Stimulated activated CD8-positive, alpha-beta memory T cell treated with anti-CD3 and anti-CD28 coated beads, Interleukin-12 subunit alpha, Interleukin-12 subunit beta, amount 100 ng/mL, for 24 hours (primary cell): ENCODE results near the gene SNX25.
"Not testable (repeated sequence)": the region's sequence is repeated elsewhere in the genome, so short reads cannot be mapped to it uniquely, and the experiment has no call there.

Experiments used
- DNase-seq: peaks from one replicate; pipeline ENCODE4 v3.0.0-alpha.2; 2020; ENCODE audit errors: extremely low read depth

The SNX25 gene

GRCh38 chr4:185343726-185344581 is 134.6 kb downstream of the SNX25 start:
- DNase-seq: no peak

GRCh38 chr4:185344743-185345538 is 135.5 kb downstream of the SNX25 start:
- DNase-seq: no peak

- no peak for DNase-seq
Measured at GRCh38 chr4:185346975-185347601, 137.7 kb downstream of the SNX25 start.

- no peak for DNase-seq
Measured at GRCh38 chr4:185351691-185352090, 142.3 kb downstream of the SNX25 start.

- no peak for DNase-seq
Measured at GRCh38 chr4:185352202-185352601, 142.8 kb downstream of the SNX25 start.

- no peak for DNase-seq
Measured at GRCh38 chr4:185352741-185353140, 143.3 kb downstream of the SNX25 start.

- DNase-seq: no peak
Measured at GRCh38 chr4:185357211-185357610, 147.8 kb downstream of the SNX25 start.

GRCh38 chr4:185357733-185358440 is 148.5 kb downstream of the SNX25 start:
- DNase-seq: no peak

- no peak for DNase-seq
Measured at GRCh38 chr4:185358514-185358913, 149.1 kb downstream of the SNX25 start.

GRCh38 chr4:185358959-185359358 is 149.6 kb downstream of the SNX25 start:
- no peak for DNase-seq

GRCh38 chr4:185359767-185360446 is 150.5 kb downstream of the SNX25 start:
- DNase-seq: no peak

GRCh38 chr4:185361872-185362271 is 152.5 kb downstream of the SNX25 start:
- no peak for DNase-seq

- DNase-seq: not testable (repeated sequence)
Measured at GRCh38 chr4:185362570-185362969, 153.2 kb downstream of the SNX25 start.

- no peak for DNase-seq
Measured at GRCh38 chr4:185363251-185363650, 153.9 kb downstream of the SNX25 start.

GRCh38 chr4:185364886-185365285 is 155.5 kb downstream of the SNX25 start:
- no peak for DNase-seq

GRCh38 chr4:185369731-185370130 is 160.3 kb downstream of the SNX25 start:
- no peak for DNase-seq

- no peak for DNase-seq
Measured at GRCh38 chr4:185370268-185370949, 161.0 kb downstream of the SNX25 start.

GRCh38 chr4:185371702-185372101 is 162.3 kb downstream of the SNX25 start:
- DNase-seq: no peak

- no peak for DNase-seq
Measured at GRCh38 chr4:185374027-185374426, 164.6 kb downstream of the SNX25 start.

- no peak for DNase-seq
Measured at GRCh38 chr4:185374573-185374972, 165.2 kb downstream of the SNX25 start.

GRCh38 chr4:185378264-185378663 is 168.9 kb downstream of the SNX25 start:
- no peak for DNase-seq
